ENCODE data around the gene MAGIX.

The MAGIX gene

DNA sequence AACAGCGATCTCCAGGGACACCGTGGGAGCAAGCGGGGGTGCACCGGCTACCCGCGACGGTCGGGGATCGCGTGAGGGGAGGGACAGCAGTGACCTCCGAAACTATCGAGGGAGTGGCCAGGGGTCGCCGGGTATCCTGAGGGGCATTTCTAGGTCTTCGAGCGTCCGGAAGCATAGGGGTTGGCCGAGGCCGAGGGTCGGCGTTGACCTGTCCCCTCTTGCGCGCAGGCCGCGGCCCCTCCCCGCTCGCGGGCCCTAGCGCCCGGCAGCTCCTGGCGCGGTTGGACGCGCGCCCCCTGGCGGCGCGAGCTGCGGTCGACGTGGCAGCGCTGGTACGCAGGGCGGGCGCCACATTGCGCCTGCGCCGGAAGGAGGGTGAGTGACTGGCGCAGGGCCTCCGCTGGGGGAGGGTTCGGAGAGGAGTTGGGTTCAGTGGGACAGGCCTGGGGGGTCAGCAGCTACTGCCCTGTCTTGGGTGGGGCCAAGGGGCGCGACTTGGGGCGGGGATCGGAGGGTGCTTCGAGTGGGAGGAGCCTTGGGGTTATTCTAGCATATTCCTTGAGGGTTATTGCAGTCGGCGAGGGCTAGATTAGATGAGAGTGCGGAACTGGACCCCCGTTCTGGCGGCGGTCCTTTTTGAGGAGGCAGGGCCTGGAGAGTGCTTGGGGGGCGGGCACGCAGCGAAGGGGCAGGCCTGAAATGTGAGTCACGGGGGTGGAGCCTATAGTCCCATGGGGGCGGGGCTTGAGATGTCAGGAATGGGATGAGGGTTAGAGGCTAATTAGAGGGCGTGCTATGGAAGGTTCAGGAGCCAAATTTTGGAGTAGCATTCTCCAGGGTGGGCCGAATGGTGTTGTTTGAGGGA lies 1.2 kb downstream of the MAGIX start:
- no peak for TF ChIP-seq ZFX (IDR thresholded peaks at IDR 0.05)
- TF ChIP-seq, protein P1, sequence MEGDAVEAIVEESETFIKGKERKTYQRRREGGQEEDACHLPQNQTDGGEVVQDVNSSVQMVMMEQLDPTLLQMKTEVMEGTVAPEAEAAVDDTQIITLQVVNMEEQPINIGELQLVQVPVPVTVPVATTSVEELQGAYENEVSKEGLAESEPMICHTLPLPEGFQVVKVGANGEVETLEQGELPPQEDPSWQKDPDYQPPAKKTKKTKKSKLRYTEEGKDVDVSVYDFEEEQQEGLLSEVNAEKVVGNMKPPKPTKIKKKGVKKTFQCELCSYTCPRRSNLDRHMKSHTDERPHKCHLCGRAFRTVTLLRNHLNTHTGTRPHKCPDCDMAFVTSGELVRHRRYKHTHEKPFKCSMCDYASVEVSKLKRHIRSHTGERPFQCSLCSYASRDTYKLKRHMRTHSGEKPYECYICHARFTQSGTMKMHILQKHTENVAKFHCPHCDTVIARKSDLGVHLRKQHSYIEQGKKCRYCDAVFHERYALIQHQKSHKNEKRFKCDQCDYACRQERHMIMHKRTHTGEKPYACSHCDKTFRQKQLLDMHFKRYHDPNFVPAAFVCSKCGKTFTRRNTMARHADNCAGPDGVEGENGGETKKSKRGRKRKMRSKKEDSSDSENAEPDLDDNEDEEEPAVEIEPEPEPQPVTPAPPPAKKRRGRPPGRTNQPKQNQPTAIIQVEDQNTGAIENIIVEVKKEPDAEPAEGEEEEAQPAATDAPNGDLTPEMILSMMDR (conservative IDR thresholded peaks at IDR 0.05), result peak; percentile 86
- H3K27ac ChIP-seq, result peak overlapping the region; percentile 78

DNA sequence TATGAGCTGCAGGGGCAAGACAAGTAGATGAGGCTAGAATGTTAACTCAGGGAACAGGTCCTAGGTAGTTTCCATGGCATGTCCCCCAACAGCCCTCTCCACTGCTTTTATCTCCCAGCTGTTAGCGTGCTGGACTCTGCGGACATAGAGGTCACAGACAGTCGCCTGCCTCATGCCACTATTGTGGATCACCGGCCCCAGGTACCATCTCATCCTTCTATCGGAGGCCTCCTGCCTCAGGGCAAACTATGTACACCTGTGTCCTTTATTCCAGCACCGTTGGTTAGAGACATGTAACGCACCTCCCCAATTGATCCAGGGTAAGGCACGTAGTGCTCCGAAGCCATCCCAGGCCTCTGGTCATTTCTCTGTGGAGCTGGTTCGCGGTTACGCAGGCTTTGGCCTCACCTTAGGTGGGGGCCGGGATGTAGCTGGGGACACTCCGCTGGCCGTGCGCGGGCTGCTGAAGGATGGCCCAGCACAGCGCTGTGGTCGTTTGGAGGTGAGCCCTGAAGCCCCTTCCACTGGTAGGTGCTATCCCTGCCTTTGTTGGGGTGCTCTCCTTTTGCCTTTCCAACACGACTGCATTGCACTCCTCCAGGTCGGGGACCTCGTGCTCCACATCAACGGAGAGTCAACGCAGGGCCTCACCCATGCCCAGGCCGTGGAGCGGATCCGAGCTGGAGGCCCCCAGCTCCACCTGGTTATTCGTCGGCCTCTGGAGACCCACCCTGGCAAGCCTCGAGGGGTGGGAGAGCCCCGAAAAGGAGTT lies 2.2 kb downstream of the MAGIX start:
- TF ChIP-seq ZFX (IDR thresholded peaks at IDR 0.05), result no peak
- TF ChIP-seq, protein P1 (conservative IDR thresholded peaks at IDR 0.05), result no peak

DNA sequence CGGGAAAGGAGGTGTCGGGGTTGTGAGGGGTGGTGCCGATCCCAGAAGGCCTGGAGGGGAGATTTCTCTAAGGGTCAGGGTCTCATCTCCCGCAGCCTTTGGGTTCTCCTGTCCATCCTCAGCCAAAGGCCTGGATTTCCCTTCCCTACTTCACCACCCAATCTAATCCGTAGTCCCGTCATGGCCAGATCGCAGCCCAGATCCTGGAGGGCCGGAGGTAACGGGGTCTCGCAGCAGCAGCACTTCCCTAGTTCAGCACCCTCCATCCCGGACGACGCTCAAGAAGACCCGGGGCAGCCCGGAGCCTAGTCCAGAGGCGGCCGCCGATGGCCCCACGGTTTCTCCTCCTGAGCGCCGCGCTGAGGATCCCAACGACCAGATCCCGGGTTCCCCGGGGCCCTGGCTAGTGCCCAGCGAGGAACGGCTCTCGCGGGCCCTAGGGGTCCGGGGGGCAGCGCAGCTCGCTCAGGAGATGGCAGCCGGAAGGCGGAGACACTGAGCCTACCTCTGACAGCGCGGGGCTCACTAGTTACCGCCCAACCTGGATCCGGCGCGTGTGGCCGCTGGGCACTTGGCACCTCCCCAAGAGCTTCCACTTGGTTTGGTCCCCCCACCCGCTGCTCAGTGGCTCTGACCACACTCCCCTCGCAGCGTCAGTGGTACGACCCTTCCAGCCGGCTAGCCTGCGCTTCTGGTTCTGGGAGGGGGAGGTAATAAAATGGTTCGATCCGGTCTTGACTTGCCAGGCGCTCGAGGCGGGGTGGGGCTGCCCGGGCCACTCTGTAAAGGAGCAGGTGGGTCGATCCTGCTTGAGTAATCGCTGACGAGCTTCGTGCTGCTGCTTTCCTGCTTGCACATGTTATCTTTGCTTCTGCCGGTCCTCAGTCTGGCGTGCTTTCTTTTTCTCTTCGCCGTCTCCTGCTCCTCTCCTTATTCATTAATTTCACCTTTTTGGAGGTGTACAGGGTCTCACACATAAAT lies 3.6 kb downstream of the MAGIX start:
- H3K27ac ChIP-seq, result no peak overlapping the region
- no peak for TF ChIP-seq ZFX (IDR thresholded peaks at IDR 0.05)
- TF ChIP-seq, protein P1 (conservative IDR thresholded peaks at IDR 0.05), result no peak

More for the DNA sequence above, 2.2 kb downstream of the MAGIX start:
- peak overlapping the region; percentile 78 for H3K27ac ChIP-seq

DNA sequence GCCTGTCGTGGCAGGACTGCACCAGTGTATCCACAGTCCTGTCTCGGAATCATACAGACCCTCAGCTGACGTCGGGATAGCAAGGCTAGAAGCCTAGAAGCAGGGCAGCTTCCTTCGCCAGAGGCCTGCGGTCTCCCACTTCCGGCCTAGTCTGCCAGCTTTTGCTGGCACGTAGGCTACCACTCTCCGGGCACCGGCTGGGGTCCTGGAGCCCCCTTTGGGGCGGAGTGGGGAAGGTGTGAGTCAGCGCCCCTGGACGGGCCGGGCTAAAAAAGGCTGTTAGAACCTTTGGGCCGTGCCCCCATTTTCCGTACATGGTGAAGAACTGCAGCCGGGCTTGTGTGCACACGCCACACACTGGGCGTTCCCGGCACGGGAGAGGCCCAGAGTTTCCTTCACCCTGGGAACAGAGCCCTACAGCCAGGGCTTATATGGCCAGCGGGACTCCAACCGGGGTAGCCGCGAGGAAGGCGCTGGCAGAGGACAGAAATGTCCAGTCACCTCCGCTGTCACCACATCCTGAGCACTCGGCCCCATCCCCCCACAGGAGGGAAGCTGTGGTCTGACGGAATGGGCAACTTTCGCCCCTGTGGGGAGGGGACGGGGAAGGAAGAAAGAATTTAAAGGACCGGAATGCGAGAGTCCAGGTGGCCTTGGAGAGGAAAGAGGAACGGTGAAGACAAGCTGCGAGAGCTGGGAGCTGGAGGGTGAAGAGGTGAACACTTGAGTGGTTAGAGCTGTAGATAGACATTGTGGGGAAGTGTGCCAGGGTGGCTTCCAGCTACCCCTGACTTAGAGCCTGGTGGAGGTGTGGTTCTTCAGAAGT lies 4.6 kb downstream of the MAGIX start:
- TF ChIP-seq ZFX (IDR thresholded peaks at IDR 0.05), result no peak
- TF ChIP-seq, protein P1 (conservative IDR thresholded peaks at IDR 0.05), result no peak
- no peak overlapping the region for H3K27ac ChIP-seq

DNA sequence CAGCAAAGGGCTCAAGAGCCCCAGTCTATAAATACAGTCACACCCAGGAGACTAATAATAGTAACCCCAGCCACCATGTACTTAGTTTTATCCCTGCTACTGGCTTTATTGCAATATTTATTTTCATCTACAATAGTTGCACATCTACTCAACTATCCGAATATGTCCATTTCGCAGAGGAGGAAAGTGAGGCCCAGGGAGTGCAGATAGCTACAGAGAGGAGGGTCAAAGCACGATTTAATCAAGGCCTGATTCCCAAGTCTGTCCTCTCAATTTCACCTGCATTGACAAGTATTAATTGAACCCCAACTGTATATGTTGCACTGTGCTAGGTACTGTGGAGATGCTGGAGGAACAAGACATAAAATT lies 5.2 kb downstream of the MAGIX start:
- no peak for TF ChIP-seq ZFX (IDR thresholded peaks at IDR 0.05)
- TF ChIP-seq, protein P1 (conservative IDR thresholded peaks at IDR 0.05), result no peak
- H3K27ac ChIP-seq, result no peak overlapping the region

DNA sequence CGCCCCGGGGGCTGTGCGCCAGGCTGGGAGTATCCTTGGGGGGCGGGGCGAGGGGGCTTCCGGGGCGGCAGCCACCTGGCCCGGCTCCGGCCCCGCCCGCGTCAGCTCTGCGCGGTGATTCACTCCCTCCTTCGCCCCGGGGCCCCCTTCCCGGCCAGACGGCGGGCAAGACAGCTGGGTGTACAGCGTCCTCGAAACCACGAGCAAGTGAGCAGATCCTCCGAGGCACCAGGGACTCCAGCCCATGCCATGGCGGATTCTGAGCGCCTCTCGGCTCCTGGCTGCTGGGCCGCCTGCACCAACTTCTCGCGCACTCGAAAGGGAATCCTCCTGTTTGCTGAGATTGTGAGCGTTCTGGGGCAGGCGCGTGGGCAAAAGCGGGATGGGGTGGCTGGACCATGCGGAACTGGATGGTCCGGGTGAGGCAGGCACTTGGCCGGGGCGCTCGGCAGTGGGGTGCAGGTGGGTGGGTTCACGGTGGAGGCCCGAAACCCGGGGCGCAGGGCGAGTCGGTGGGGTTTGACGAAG lies 9.3 kb downstream of the MAGIX start, which contains the start of gene PLP2:
Gene PLP2 (plus strand): TSS at position 147 of the 528 bp plus-strand sequence. CDS start 103 bp downstream, at position 250.
- TF ChIP-seq, protein P1 (conservative IDR thresholded peaks at IDR 0.05), result no peak
- no peak for TF ChIP-seq ZFX (IDR thresholded peaks at IDR 0.05)
- H3K27ac ChIP-seq, result peak within 1 kb of the TSS; percentile 45
